ENCODE measurements around the gene USH1C.

The USH1C gene

DNA sequence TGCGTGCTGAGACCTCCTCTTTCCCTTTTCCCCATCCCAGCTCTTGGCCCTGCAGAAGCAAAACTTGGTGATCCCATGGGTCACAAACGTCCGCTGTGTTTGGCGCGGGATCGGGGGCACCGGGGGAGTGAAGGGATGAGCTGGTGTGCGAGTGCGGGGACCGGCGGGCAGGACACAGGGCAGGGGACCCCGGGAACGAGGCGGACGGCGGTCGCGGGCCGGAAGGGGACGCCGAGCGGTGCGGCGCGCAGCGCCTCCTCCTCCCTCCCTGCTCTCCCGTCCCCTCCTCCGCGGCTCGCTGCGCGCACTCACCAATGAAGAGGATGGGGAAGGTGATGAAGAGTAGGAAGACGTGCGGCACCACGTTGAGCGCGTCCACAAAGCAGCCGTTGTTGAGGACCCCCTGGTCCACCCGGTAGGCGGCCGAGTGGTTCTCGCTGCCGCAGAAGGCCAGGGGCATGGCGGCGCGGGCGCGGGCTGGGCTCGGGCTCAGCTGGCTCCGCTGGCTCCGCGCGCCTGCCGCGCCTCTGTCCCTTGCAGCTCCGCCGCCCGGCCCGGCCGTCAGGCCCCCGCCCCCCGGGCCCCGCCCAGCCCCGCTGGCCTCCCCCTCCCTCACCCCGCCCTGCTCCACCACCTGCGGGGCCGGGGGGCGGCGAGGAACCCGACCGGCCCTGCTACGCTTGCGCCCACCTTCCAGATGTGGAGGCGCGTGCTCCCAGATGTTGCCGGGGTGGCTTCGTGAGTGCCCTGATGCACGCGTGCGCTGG is 67.7 kb downstream of the USH1C start, which contains the start of gene ABCC8:
ABCC8 (minus strand) TSS at position 529 of the 767 bp plus-strand sequence; CDS start at position 460, 69 bp downstream.
- Histone ChIP-seq H3K9me3 (ENCODE audit: low read depth, low read length) (no peaks in the 10 kb centered on the region), H3K4me3 (no peak within 1 kb of the TSS), H3K9ac (ENCODE audit: insufficient read length) (no peak within 1 kb of the TSS), H3K27ac (no peak within 1 kb of the TSS), H3K36me3 (ENCODE audit: insufficient read depth, low read length) (no peaks in the 10 kb centered on the region)
- DNase-seq (ENCODE audit: low read depth, low spot score): no peak
- TF ChIP-seq FOXP2 (optimal IDR thresholded peaks at IDR 0.05; ENCODE audit: control extremely low read depth, extremely low read length, insufficient read depth) (no peak), EZH2 (IDR thresholded peaks at IDR 0.05) (no peak), POLR2AphosphoS5 (IDR thresholded peaks at IDR 0.05; ENCODE audit: borderline replicate concordance, low read depth, low read length) (no peak)

- H3K9ac ChIP-seq (ENCODE audit: insufficient read length): no peak overlapping the region
- no peak for TF ChIP-seq FOXP2 (optimal IDR thresholded peaks at IDR 0.05; ENCODE audit: control extremely low read depth, extremely low read length, insufficient read depth)
- no peak for TF ChIP-seq EZH2 (IDR thresholded peaks at IDR 0.05)
- no peak for TF ChIP-seq POLR2AphosphoS5 (IDR thresholded peaks at IDR 0.05; ENCODE audit: borderline replicate concordance, low read depth, low read length)
- H3K4me3 ChIP-seq: no peak overlapping the region
Measured at GRCh38 chr11:17475666-17476316, 68.4 kb downstream of the USH1C start.

DNA sequence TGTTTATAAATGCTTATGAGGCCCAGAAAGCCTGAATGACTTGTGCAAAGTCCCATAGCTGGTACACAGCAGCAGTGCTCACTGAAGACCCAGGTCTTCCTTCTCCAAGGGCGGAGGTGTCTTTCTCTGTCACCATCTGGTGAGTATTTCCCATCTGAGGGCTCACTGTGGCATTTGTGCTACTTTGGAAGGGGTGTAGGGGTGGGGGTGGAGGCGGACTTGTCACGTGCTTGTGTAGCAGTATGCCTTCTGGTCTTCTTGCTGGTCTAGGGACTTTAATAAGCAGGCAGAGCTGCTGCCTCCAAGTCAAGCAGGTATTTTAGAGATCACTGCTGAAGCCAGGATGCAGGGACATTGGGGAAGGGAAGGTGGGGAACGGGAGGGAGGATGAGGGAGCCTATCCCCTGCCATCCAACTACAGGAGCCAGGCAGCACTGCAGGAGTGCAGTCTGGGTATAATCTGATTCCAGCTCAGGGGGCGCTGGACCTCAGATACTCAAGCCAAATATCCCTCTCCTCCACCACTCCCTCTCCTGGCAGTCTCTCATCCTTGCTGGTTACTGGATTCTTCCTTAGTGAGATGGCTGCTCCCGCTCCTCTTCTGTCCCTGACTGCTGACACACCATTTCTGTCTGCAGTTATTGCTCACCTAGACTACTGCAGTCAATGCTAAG is 71.0 kb downstream of the USH1C start:
- Histone ChIP-seq H3K9ac (ENCODE audit: insufficient read length) (no peak overlapping the region), H3K9me3 (ENCODE audit: low read depth, low read length) (no peaks in the 10 kb centered on the region), H3K36me3 (ENCODE audit: insufficient read depth, low read length) (no peaks in the 10 kb centered on the region), H3K27ac (no peak overlapping the region), H3K4me3 (no peak overlapping the region)
- DNase-seq (ENCODE audit: low read depth, low spot score): no peak
- TF ChIP-seq POLR2AphosphoS5 (IDR thresholded peaks at IDR 0.05; ENCODE audit: borderline replicate concordance, low read depth, low read length): no peak
- TF ChIP-seq FOXP2 (optimal IDR thresholded peaks at IDR 0.05; ENCODE audit: control extremely low read depth, extremely low read length, insufficient read depth): no peak
- TF ChIP-seq EZH2 (IDR thresholded peaks at IDR 0.05): no peak

More at GRCh38 chr11:17475666-17476316, 68.4 kb downstream of the USH1C start:
- H3K36me3 ChIP-seq (ENCODE audit: insufficient read depth, low read length): no peaks in the 10 kb centered on the region
- H3K27ac ChIP-seq: no peak overlapping the region
- H3K9me3 ChIP-seq (ENCODE audit: low read depth, low read length): no peaks in the 10 kb centered on the region
- DNase-seq (ENCODE audit: low read depth, low spot score): no peak

- no peak overlapping the region for H3K9ac ChIP-seq (ENCODE audit: insufficient read length)
- no peak overlapping the region for H3K27ac ChIP-seq
- no peak for DNase-seq (ENCODE audit: low read depth, low spot score)
- no peak for TF ChIP-seq FOXP2 (optimal IDR thresholded peaks at IDR 0.05; ENCODE audit: control extremely low read depth, extremely low read length, insufficient read depth)
- TF ChIP-seq POLR2AphosphoS5 (IDR thresholded peaks at IDR 0.05; ENCODE audit: borderline replicate concordance, low read depth, low read length): no peak
- no peak for TF ChIP-seq EZH2 (IDR thresholded peaks at IDR 0.05)
- no peak overlapping the region for H3K4me3 ChIP-seq
- H3K36me3 ChIP-seq (ENCODE audit: insufficient read depth, low read length): no peaks in the 10 kb centered on the region
- H3K9me3 ChIP-seq (ENCODE audit: low read depth, low read length): no peaks in the 10 kb centered on the region
Measured at GRCh38 chr11:17472467-17472866, 71.7 kb downstream of the USH1C start.

DNA sequence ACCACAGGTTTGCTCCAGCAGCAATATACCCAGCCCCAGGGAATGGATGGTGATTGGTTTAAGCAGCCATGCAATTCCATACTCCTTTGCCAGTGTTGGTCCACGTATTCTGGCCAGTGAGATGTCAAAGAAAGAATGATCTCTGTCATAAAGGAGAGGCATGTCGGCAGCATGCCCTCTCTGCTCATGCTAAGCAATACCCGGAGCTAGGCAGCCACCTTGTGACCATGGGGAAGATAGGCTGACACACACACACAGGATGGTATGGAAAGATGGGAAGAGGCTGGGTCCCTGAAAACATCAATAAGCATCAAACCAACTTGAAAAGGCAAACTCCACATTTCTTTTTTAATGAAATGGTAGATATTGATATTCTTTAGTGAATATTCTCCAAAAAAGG is 72.7 kb downstream of the USH1C start:
- H3K36me3 ChIP-seq (ENCODE audit: insufficient read depth, low read length): no peaks in the 10 kb centered on the region
- no peaks in the 10 kb centered on the region for H3K9me3 ChIP-seq (ENCODE audit: low read depth, low read length)
- no peak overlapping the region for H3K27ac ChIP-seq
- no peak overlapping the region for H3K4me3 ChIP-seq
- DNase-seq (ENCODE audit: low read depth, low spot score): no peak
- H3K9ac ChIP-seq (ENCODE audit: insufficient read length): no peak overlapping the region
- no peak for TF ChIP-seq POLR2AphosphoS5 (IDR thresholded peaks at IDR 0.05; ENCODE audit: borderline replicate concordance, low read depth, low read length)
- TF ChIP-seq FOXP2 (optimal IDR thresholded peaks at IDR 0.05; ENCODE audit: control extremely low read depth, extremely low read length, insufficient read depth): no peak
- no peak for TF ChIP-seq EZH2 (IDR thresholded peaks at IDR 0.05)

- DNase-seq (ENCODE audit: low read depth, low spot score): no peak
- Histone ChIP-seq H3K27ac (no peak overlapping the region), H3K4me3 (no peak overlapping the region), H3K9ac (ENCODE audit: insufficient read length) (no peak overlapping the region), H3K36me3 (ENCODE audit: insufficient read depth, low read length) (no peaks in the 10 kb centered on the region), H3K9me3 (ENCODE audit: low read depth, low read length) (no peaks in the 10 kb centered on the region)
- TF ChIP-seq FOXP2 (optimal IDR thresholded peaks at IDR 0.05; ENCODE audit: control extremely low read depth, extremely low read length, insufficient read depth) (no peak), POLR2AphosphoS5 (IDR thresholded peaks at IDR 0.05; ENCODE audit: borderline replicate concordance, low read depth, low read length) (no peak), EZH2 (IDR thresholded peaks at IDR 0.05) (no peak)
Measured at GRCh38 chr11:17469998-17470397, 74.2 kb downstream of the USH1C start.

GRCh38 chr11:17468122-17468521 is 76.1 kb downstream of the USH1C start:
- no peaks in the 10 kb centered on the region for H3K9me3 ChIP-seq (ENCODE audit: low read depth, low read length)
- H3K27ac ChIP-seq: no peak overlapping the region
- no peaks in the 10 kb centered on the region for H3K36me3 ChIP-seq (ENCODE audit: insufficient read depth, low read length)
- no peak for DNase-seq (ENCODE audit: low read depth, low spot score)
- H3K4me3 ChIP-seq: no peak overlapping the region
- no peak for TF ChIP-seq POLR2AphosphoS5 (IDR thresholded peaks at IDR 0.05; ENCODE audit: borderline replicate concordance, low read depth, low read length)
- H3K9ac ChIP-seq (ENCODE audit: insufficient read length): no peak overlapping the region

DNA sequence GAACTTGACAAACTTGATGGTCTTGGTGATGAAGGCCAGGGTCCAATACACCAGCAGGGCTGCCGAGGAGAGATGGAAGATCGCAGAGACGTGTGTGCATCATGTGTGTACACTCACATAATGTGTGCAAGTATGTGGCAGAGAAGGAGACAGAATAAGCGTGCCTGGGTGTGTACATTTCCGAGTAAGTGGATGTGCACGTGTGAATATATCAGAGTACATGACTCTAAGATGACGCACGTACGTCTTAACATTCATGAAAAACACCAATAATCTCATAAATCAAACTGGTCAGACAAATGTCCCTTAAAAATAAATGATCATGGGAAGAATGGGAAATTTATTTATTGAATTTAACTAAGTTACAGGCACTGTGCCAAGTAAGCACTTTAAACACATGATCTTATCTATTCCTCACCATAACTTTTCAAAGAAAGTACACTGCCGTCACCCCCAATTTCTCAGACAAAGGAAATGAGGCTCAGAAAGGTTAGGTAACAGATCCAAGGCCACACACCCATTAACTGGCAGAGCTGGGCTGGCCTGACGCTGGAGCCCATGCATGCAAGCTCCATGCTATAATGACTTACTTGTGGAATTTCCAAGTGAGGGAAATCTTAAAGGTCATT is 80.6 kb downstream of the USH1C start:
- DNase-seq (ENCODE audit: low read depth, low spot score): no peak
- Histone ChIP-seq H3K4me3 (no peak overlapping the region), H3K27ac (no peak overlapping the region), H3K36me3 (ENCODE audit: insufficient read depth, low read length) (no peaks in the 10 kb centered on the region), H3K9me3 (ENCODE audit: low read depth, low read length) (no peaks in the 10 kb centered on the region), H3K9ac (ENCODE audit: insufficient read length) (no peak overlapping the region)
- no peak for TF ChIP-seq POLR2AphosphoS5 (IDR thresholded peaks at IDR 0.05; ENCODE audit: borderline replicate concordance, low read depth, low read length)
- no peak for TF ChIP-seq EZH2 (IDR thresholded peaks at IDR 0.05)
- no peak for TF ChIP-seq FOXP2 (optimal IDR thresholded peaks at IDR 0.05; ENCODE audit: control extremely low read depth, extremely low read length, insufficient read depth)
